Measurements from ENCODE around the gene MAP3K2.

- TF ChIP-seq CTCF (conservative IDR thresholded peaks at IDR 0.05; ENCODE audit: low read depth, low read length) (no peak), EZH2 (IDR thresholded peaks at IDR 0.05; ENCODE audit: borderline replicate concordance, low read depth, low read length, poor library complexity, severe bottlenecking) (no peak)
Observed at GRCh38 chr2:127389778-127390435, 2.1 kb upstream of the MAP3K2 start.

Measured in A673 (cell line).